ENCODE results near the gene ATP8B4. TPM values are rescaled to one million over a fixed set of nuclear protein-coding genes. Genes with fewer than 3 reads are reported as not detected.

Gene ATP8B4
- total RNA-seq, 4 donors from 2014 or later: 5.2 to 24.3 (median 7.6) TPM

- no peaks in the 10 kb centered on the region for H3K9me3 ChIP-seq
- H3K27ac ChIP-seq: no peak overlapping the region
- no peaks in the 10 kb centered on the region for H3K36me3 ChIP-seq
- WGBS, 2 donors: 53 to 67% methylated on average over 1 of the region's 1 CpG
- DNase-seq: no peak
- intact Hi-C loops (cut with DNase I): loop anchor here (10.0 kb wide), 1 partner anchor 78 kb away; no protein-coding TSS in a partner anchor
- no peak overlapping the region for H3K4me3 ChIP-seq (replicated peaks in 1 of 3)
- no peaks in the 10 kb centered on the region for H3K4me1 ChIP-seq
- TF ChIP-seq POLR2A (IDR thresholded peaks at IDR 0.05) (no peak), CTCF (IDR thresholded peaks at IDR 0.05) (no peak)
- no peaks in the 10 kb centered on the region for H3K27me3 ChIP-seq
Observed at GRCh38 chr15:50067254-50067653, 51.8 kb downstream of the ATP8B4 start.

- DNase-seq: no peak
- Histone ChIP-seq H3K4me3 (replicated peaks in 1 of 3) (no peak overlapping the region), H3K36me3 (no peaks in the 10 kb centered on the region), H3K4me1 (no peaks in the 10 kb centered on the region), H3K27ac (no peak overlapping the region), H3K27me3 (no peaks in the 10 kb centered on the region), H3K9me3 (no peaks in the 10 kb centered on the region)
- 82 to 83% methylated on average over 4 of the region's 4 CpGs for WGBS, 2 donors
- intact Hi-C loops (cut with DNase I): loop anchor here (10.0 kb wide), 1 partner anchor 78 kb away; no protein-coding TSS in a partner anchor
- TF ChIP-seq POLR2A (IDR thresholded peaks at IDR 0.05): no peak
- TF ChIP-seq CTCF (IDR thresholded peaks at IDR 0.05): no peak
Observed at GRCh38 chr15:50066666-50067065, 52.4 kb downstream of the ATP8B4 start.

DNA sequence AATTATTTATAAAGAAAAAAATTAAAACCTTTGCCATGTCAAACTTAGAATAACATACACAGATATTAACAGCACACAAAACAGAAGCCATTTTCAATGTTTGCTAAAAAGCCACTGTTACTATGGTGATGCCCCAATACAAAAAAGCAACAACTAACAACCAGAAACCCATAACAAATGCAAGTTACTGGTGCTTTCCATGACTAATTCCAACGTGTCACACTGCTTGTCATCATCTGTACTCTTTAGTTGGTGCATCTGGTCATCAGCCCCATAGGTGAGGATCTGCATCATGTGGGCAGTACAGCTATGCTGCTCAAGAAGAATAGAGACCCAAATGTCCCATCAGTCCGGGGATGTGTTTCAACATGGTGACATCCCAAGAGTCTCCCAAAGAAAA is 52.8 kb downstream of the ATP8B4 start:
- Histone ChIP-seq H3K9me3 (no peaks in the 10 kb centered on the region), H3K27me3 (no peaks in the 10 kb centered on the region), H3K36me3 (no peaks in the 10 kb centered on the region), H3K4me3 (replicated peaks in 1 of 3) (no peak overlapping the region), H3K27ac (no peak overlapping the region), H3K4me1 (no peaks in the 10 kb centered on the region)
- TF ChIP-seq POLR2A (IDR thresholded peaks at IDR 0.05) (no peak), CTCF (IDR thresholded peaks at IDR 0.05) (no peak)
- WGBS, 2 donors: 58 to 72% methylated on average over 2 of the region's 2 CpGs
- intact Hi-C loops (cut with DNase I): loop anchor here (10.0 kb wide), 1 partner anchor 79 kb away; no protein-coding TSS in a partner anchor
- no peak for DNase-seq

DNA sequence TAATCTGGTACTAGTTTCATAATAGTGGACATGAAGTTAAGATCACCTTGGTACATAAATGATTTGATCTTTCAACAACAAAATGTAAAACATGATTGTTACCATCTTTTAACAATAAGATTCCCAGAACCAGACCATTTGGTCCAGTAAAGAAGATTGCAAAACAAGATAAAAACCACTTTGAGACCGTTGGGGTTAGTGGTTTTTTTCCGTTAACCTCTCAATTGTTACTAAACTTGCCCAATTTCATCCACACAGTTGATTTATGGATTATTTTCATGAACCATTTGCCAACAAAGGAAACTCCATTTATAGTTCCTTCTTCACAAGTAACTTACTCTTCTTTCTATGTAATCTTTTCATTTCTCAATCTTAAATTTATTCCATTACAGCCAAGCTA is 53.8 kb downstream of the ATP8B4 start:
- no peak for DNase-seq
- 74 to 75% methylated on average over 2 of the region's 2 CpGs for WGBS, 2 donors
- no peak overlapping the region for H3K27ac ChIP-seq
- intact Hi-C loops (cut with DNase I): loop anchor here (10.0 kb wide), 1 partner anchor 80 kb away; no protein-coding TSS in a partner anchor
- no peak overlapping the region for H3K4me3 ChIP-seq (replicated peaks in 1 of 3)
- H3K9me3 ChIP-seq: no peaks in the 10 kb centered on the region
- TF ChIP-seq POLR2A (IDR thresholded peaks at IDR 0.05) (no peak), CTCF (IDR thresholded peaks at IDR 0.05) (no peak)
- no peaks in the 10 kb centered on the region for H3K36me3 ChIP-seq
- H3K27me3 ChIP-seq: no peaks in the 10 kb centered on the region
- H3K4me1 ChIP-seq: no peaks in the 10 kb centered on the region

DNA sequence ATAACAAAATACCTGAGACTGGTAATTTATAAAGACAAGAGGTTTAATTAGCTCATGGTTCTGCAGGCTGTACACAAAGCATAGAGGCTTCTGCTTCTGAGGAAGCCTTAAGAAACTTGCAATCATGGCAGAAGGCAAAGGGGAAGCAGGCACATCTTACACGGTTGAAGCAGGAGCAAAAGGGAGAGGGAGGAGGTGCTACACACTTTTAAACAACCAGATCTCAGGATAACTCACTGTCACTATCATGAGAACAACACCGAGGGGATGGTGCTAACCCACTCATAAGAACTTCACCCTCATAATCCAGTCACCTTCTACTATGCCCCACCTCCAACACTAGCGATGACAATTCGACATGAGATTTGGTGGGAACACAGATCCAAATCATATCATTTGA is 54.4 kb downstream of the ATP8B4 start:
- Histone ChIP-seq H3K27me3 (no peaks in the 10 kb centered on the region), H3K4me1 (no peaks in the 10 kb centered on the region), H3K9me3 (no peaks in the 10 kb centered on the region), H3K36me3 (no peaks in the 10 kb centered on the region), H3K27ac (no peak overlapping the region), H3K4me3 (replicated peaks in 1 of 3) (no peak overlapping the region)
- DNase-seq: no peak
- WGBS, 2 donors: 70 to 80% methylated on average over 4 of the region's 4 CpGs
- intact Hi-C loops (cut with DNase I): loop anchor here (10.0 kb wide), 1 partner anchor 80 kb away; no protein-coding TSS in a partner anchor
- no peak for TF ChIP-seq CTCF (IDR thresholded peaks at IDR 0.05)
- TF ChIP-seq POLR2A (IDR thresholded peaks at IDR 0.05): no peak

All from thyroid gland (tissue), 4 donors.